ENCODE data around the gene ASPHD2. TPM values are rescaled to one million over a fixed set of nuclear protein-coding genes. Genes with fewer than 3 reads are reported as not detected.

The ASPHD2 gene
- total RNA-seq, 4 donors from 2014 or later, result 1.0 to 1.4 (median 1.2) TPM

GRCh38 chr22:26479043-26479791 lies 50.2 kb downstream of the ASPHD2 start:
- WGBS, 2 donors (ENCODE audit: low coverage in 1 of 2), result 49 to 67% methylated on average over 6 to 12 of the region's 12 CpGs
- H3K27ac ChIP-seq, result peak overlapping the region in 1 of 4 donors; percentile 9

GRCh38 chr22:26479792-26480610 lies 50.9 kb downstream of the ASPHD2 start:
- no peak for ATAC-seq

More at GRCh38 chr22:26479043-26479791, 50.2 kb downstream of the ASPHD2 start:
- H3K27me3 ChIP-seq, result no peaks in the 10 kb centered on the region
- peak overlapping the region in 1 of 2 donors; percentile 18 for H3K4me3 ChIP-seq
- peaks cover 7 to 49% (median 28%) of the 10 kb centered on the region in 3 donors for H3K4me1 ChIP-seq
- peaks cover 0 to 69% of the 10 kb centered on the region in 2 donors for H3K36me3 ChIP-seq
- no peak for ATAC-seq
- no peaks in the 10 kb centered on the region for H3K9me3 ChIP-seq
- TF ChIP-seq CTCF (IDR thresholded peaks at IDR 0.05) (no peak), EP300 (IDR thresholded peaks at IDR 0.05) (no peak), POLR2A (IDR thresholded peaks at IDR 0.05) (no peak), POLR2AphosphoS5 (IDR thresholded peaks at IDR 0.05) (no peak)

GRCh38 chr22:26480611-26480932 lies 51.5 kb downstream of the ASPHD2 start:
- no CpG with 5 or more reads among the region's 2 CpGs for WGBS, 2 donors (ENCODE audit: low coverage in 1 of 2)
- Histone ChIP-seq H3K4me1 (peaks cover 13 to 63% (median 36%) of the 10 kb centered on the region in 3 donors), H3K27ac (no peak overlapping the region), H3K27me3 (no peaks in the 10 kb centered on the region), H3K36me3 (peaks cover 0 to 55% of the 10 kb centered on the region in 2 donors), H3K9me3 (no peaks in the 10 kb centered on the region), H3K4me3 (no peak overlapping the region)
- ATAC-seq, result no peak
- no peak for TF ChIP-seq CTCF (IDR thresholded peaks at IDR 0.05)
- no peak for TF ChIP-seq POLR2A (IDR thresholded peaks at IDR 0.05)
- TF ChIP-seq EP300 (IDR thresholded peaks at IDR 0.05), result no peak
- TF ChIP-seq POLR2AphosphoS5 (IDR thresholded peaks at IDR 0.05), result no peak

More at GRCh38 chr22:26479792-26480610, 50.9 kb downstream of the ASPHD2 start:
- peak overlapping the region in 1 of 2 donors; percentile 18 for H3K4me3 ChIP-seq
- no peaks in the 10 kb centered on the region for H3K27me3 ChIP-seq
- 69 to 75% methylated on average over 11 to 12 of the region's 12 CpGs for WGBS, 2 donors (ENCODE audit: low coverage in 1 of 2)
- TF ChIP-seq EP300 (IDR thresholded peaks at IDR 0.05), result no peak
- no peak for TF ChIP-seq POLR2A (IDR thresholded peaks at IDR 0.05)
- no peak for TF ChIP-seq CTCF (IDR thresholded peaks at IDR 0.05)
- no peak for TF ChIP-seq POLR2AphosphoS5 (IDR thresholded peaks at IDR 0.05)
- peaks cover 13 to 57% (median 36%) of the 10 kb centered on the region in 3 donors for H3K4me1 ChIP-seq
- no peaks in the 10 kb centered on the region for H3K9me3 ChIP-seq
- peaks cover 0 to 61% of the 10 kb centered on the region in 2 donors for H3K36me3 ChIP-seq
- peak overlapping the region in 1 of 4 donors; percentile 9 for H3K27ac ChIP-seq

- H3K4me3 ChIP-seq, result no peak overlapping the region
- no peaks in the 10 kb centered on the region for H3K9me3 ChIP-seq
- 65 to 89% methylated on average over 4 to 6 of the region's 6 CpGs for WGBS, 2 donors (ENCODE audit: low coverage in 1 of 2)
- H3K4me1 ChIP-seq, result peaks cover 13 to 69% (median 39%) of the 10 kb centered on the region in 3 donors
- ATAC-seq, result no peak
- TF ChIP-seq POLR2A (IDR thresholded peaks at IDR 0.05) (no peak), EP300 (IDR thresholded peaks at IDR 0.05) (no peak)
- peaks cover 0 to 52% of the 10 kb centered on the region in 2 donors for H3K36me3 ChIP-seq
- no peak overlapping the region for H3K27ac ChIP-seq
- H3K27me3 ChIP-seq, result no peaks in the 10 kb centered on the region
These were observed 52.1 kb downstream of the ASPHD2 start for GRCh38 chr22:26481112-26481693.

- Histone ChIP-seq H3K4me1 (peaks cover 13 to 73% (median 39%) of the 10 kb centered on the region in 3 donors), H3K27ac (no peak overlapping the region), H3K9me3 (no peaks in the 10 kb centered on the region), H3K36me3 (peaks cover 0 to 47% of the 10 kb centered on the region in 2 donors), H3K4me3 (no peak overlapping the region), H3K27me3 (no peaks in the 10 kb centered on the region)
- TF ChIP-seq POLR2AphosphoS5 (IDR thresholded peaks at IDR 0.05) (no peak), CTCF (IDR thresholded peaks at IDR 0.05) (no peak)
- ATAC-seq, result no peak
- 79 to 81% methylated on average over 4 of the region's 4 CpGs for WGBS, 2 donors (ENCODE audit: low coverage in 1 of 2)
These were observed 52.6 kb downstream of the ASPHD2 start for GRCh38 chr22:26481694-26482093.
